ENCODE measurements around the gene DGKB. TPM values are rescaled to one million over a fixed set of nuclear protein-coding genes. Genes with fewer than 3 reads are reported as not detected.

Gene DGKB
- total RNA-seq, 1 experiment from 2014 or later, result not detected

- CTCF ChIA-PET, result no interaction called here
Observed at GRCh38 chr7:14374336-14374735, 528.2 kb downstream of the DGKB start.

DNA sequence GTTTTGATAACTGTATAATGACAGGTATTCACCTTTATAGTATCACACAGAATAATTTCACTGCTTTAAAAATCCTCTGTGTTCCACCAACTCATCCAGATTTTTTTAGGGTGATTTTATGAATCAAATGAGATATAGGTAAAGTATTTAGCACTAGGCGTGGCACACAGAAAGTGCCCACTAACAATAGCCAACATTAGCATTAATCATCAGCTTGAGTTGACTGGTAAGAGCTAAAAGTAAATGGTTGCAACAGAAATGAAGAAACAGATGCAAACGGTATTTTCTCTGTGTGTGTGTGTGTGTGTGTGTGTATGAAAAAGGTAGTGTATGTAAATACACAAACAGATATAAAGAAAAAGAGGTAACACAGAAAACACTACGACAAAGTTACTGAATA, 534.3 kb downstream of the DGKB start:
- Histone ChIP-seq H3K27me3 (replicated peaks; ENCODE audit: insufficient read depth, low read depth, low read length, poor library complexity) (no peaks in the 10 kb centered on the region), H3K36me3 (ENCODE audit: insufficient read depth, low read length, poor library complexity, severe bottlenecking) (no peaks in the 10 kb centered on the region), H3K27ac (ENCODE audit: low read depth, low read length, poor library complexity, severe bottlenecking) (no peak overlapping the region), H3K9me3 (ENCODE audit: low read depth, low read length, poor library complexity, severe bottlenecking) (no peaks in the 10 kb centered on the region), H3K4me1 (ENCODE audit: insufficient read depth, low read length, poor library complexity, severe bottlenecking) (no peaks in the 10 kb centered on the region), H3K4me3 (ENCODE audit: low read depth, low read length, poor library complexity, severe bottlenecking) (no peak overlapping the region)
- ChIA-PET CTCF (no interaction called here), POLR2A (ENCODE audit: low non-redundant PET) (no interaction called here)
- BruUV-seq (replicated peaks), result no TSS peak
- no peak for DNase-seq (ENCODE audit: low spot score)
- no peak for TF ChIP-seq EZH2 (IDR thresholded peaks at IDR 0.05; ENCODE audit: borderline replicate concordance, low read depth, low read length, poor library complexity, severe bottlenecking)
- TF ChIP-seq, protein P1, sequence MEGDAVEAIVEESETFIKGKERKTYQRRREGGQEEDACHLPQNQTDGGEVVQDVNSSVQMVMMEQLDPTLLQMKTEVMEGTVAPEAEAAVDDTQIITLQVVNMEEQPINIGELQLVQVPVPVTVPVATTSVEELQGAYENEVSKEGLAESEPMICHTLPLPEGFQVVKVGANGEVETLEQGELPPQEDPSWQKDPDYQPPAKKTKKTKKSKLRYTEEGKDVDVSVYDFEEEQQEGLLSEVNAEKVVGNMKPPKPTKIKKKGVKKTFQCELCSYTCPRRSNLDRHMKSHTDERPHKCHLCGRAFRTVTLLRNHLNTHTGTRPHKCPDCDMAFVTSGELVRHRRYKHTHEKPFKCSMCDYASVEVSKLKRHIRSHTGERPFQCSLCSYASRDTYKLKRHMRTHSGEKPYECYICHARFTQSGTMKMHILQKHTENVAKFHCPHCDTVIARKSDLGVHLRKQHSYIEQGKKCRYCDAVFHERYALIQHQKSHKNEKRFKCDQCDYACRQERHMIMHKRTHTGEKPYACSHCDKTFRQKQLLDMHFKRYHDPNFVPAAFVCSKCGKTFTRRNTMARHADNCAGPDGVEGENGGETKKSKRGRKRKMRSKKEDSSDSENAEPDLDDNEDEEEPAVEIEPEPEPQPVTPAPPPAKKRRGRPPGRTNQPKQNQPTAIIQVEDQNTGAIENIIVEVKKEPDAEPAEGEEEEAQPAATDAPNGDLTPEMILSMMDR (conservative IDR thresholded peaks at IDR 0.05; ENCODE audit: low read depth, low read length), result no peak
- intact Hi-C loops (cut with micrococcal nuclease; ENCODE audit: unreplicated experiment), result no loop called here

More at GRCh38 chr7:14374336-14374735, 528.2 kb downstream of the DGKB start:
- POLR2A ChIA-PET (ENCODE audit: low non-redundant PET), result interaction anchor here (0.5 kb wide), 1 partner anchor 522 kb away, joined by 3 read pairs; no protein-coding TSS in a partner anchor
- TF ChIP-seq, protein P1 (conservative IDR thresholded peaks at IDR 0.05; ENCODE audit: low read depth, low read length), result no peak
- no peak for TF ChIP-seq EZH2 (IDR thresholded peaks at IDR 0.05; ENCODE audit: borderline replicate concordance, low read depth, low read length, poor library complexity, severe bottlenecking)
- no peaks in the 10 kb centered on the region for H3K36me3 ChIP-seq (ENCODE audit: insufficient read depth, low read length, poor library complexity, severe bottlenecking)
- no peaks in the 10 kb centered on the region for H3K9me3 ChIP-seq (ENCODE audit: low read depth, low read length, poor library complexity, severe bottlenecking)
- intact Hi-C loops (cut with micrococcal nuclease; ENCODE audit: unreplicated experiment), result no loop called here
- no TSS peak for BruUV-seq (replicated peaks)
- DNase-seq (ENCODE audit: low spot score), result no peak
- H3K27ac ChIP-seq (ENCODE audit: low read depth, low read length, poor library complexity, severe bottlenecking), result no peak overlapping the region
- H3K4me1 ChIP-seq (ENCODE audit: insufficient read depth, low read length, poor library complexity, severe bottlenecking), result no peaks in the 10 kb centered on the region
- H3K4me3 ChIP-seq (ENCODE audit: low read depth, low read length, poor library complexity, severe bottlenecking), result no peak overlapping the region
- no peaks in the 10 kb centered on the region for H3K27me3 ChIP-seq (replicated peaks; ENCODE audit: insufficient read depth, low read depth, low read length, poor library complexity)

DNA sequence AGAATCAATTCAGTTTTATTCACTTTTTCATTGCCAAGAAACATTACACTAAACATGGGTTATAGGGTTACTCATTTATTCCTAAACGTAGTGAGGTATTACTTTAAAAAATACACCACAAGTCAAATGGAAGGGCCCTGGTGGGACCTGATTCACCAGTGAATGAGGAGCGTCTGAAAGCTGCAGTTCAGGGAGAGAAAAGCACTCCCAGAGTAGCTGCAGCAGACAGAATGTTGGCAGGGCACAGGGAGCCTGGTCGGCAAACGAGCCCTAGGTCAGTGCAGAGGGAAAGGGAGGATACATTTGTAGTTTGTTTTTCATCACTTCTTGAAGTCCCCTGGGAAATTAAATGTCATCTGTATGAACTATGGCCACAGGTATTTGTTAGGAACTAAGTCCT, 551.4 kb downstream of the DGKB start:
- Histone ChIP-seq H3K4me1 (ENCODE audit: insufficient read depth, low read length, poor library complexity, severe bottlenecking) (no peaks in the 10 kb centered on the region), H3K4me3 (ENCODE audit: low read depth, low read length, poor library complexity, severe bottlenecking) (no peak overlapping the region), H3K27ac (ENCODE audit: low read depth, low read length, poor library complexity, severe bottlenecking) (no peak overlapping the region), H3K27me3 (replicated peaks; ENCODE audit: insufficient read depth, low read depth, low read length, poor library complexity) (peaks cover 3% of the 10 kb centered on the region), H3K36me3 (ENCODE audit: insufficient read depth, low read length, poor library complexity, severe bottlenecking) (no peaks in the 10 kb centered on the region), H3K9me3 (ENCODE audit: low read depth, low read length, poor library complexity, severe bottlenecking) (no peaks in the 10 kb centered on the region)
- no peak for DNase-seq (ENCODE audit: low spot score)
- TF ChIP-seq EZH2 (IDR thresholded peaks at IDR 0.05; ENCODE audit: borderline replicate concordance, low read depth, low read length, poor library complexity, severe bottlenecking), result no peak
- TF ChIP-seq, protein P1 (conservative IDR thresholded peaks at IDR 0.05; ENCODE audit: low read depth, low read length), result no peak
- ChIA-PET CTCF (no interaction called here), POLR2A (ENCODE audit: low non-redundant PET) (no interaction called here)
- intact Hi-C loops (cut with micrococcal nuclease; ENCODE audit: unreplicated experiment), result no loop called here
- BruUV-seq (replicated peaks), result no TSS peak
